ENCODE data around the gene DYSF.
"Not testable (repeated sequence)": the region's sequence is repeated elsewhere in the genome, so short reads cannot be mapped to it uniquely, and the experiment has no call there.

The DYSF gene

GRCh38 chr2:71472019-71472418 is 18.7 kb downstream of the DYSF start:
- no peak for DNase-seq (ENCODE audit: low read depth in 2 of 2)

GRCh38 chr2:71473346-71474031 is 20.1 kb downstream of the DYSF start:
- DNase-seq (ENCODE audit: low read depth in 2 of 2): no peak

- no peak for DNase-seq (ENCODE audit: low read depth in 2 of 2)
These were observed 20.9 kb downstream of the DYSF start for GRCh38 chr2:71474116-71474743.

GRCh38 chr2:71474744-71475397 is 21.5 kb downstream of the DYSF start:
- DNase-seq (ENCODE audit: low read depth in 2 of 2): no peak

GRCh38 chr2:71476495-71476894 is 23.1 kb downstream of the DYSF start:
- DNase-seq (ENCODE audit: low read depth in 2 of 2): no peak

- no peak for DNase-seq (ENCODE audit: low read depth in 2 of 2)
These were observed 23.9 kb downstream of the DYSF start for GRCh38 chr2:71477231-71477691.

- no peak for DNase-seq (ENCODE audit: low read depth in 2 of 2)
These were observed 25.4 kb downstream of the DYSF start for GRCh38 chr2:71478806-71479205.

GRCh38 chr2:71479261-71479660 is 25.9 kb downstream of the DYSF start:
- DNase-seq (ENCODE audit: low read depth in 2 of 2): no peak

GRCh38 chr2:71481111-71481510 is 27.8 kb downstream of the DYSF start:
- no peak for DNase-seq (ENCODE audit: low read depth in 2 of 2)

GRCh38 chr2:71482055-71482454 is 28.7 kb downstream of the DYSF start:
- no peak for DNase-seq (ENCODE audit: low read depth in 2 of 2)

- DNase-seq (ENCODE audit: low read depth in 2 of 2): no peak
These were observed 29.9 kb downstream of the DYSF start for GRCh38 chr2:71483246-71483645.

- DNase-seq (ENCODE audit: low read depth in 2 of 2): no peak
These were observed 31.0 kb downstream of the DYSF start for GRCh38 chr2:71484354-71484753.

- no peak for DNase-seq (ENCODE audit: low read depth in 2 of 2)
These were observed 33.7 kb downstream of the DYSF start for GRCh38 chr2:71486881-71487640.

GRCh38 chr2:71491551-71491950 is 38.2 kb downstream of the DYSF start:
- DNase-seq (ENCODE audit: low read depth in 2 of 2): not testable (repeated sequence)

GRCh38 chr2:71492112-71492511 is 38.8 kb downstream of the DYSF start:
- DNase-seq (ENCODE audit: low read depth in 2 of 2): no peak

GRCh38 chr2:71494091-71494490 is 40.7 kb downstream of the DYSF start:
- no peak for DNase-seq (ENCODE audit: low read depth in 2 of 2)

- no peak for DNase-seq (ENCODE audit: low read depth in 2 of 2)
These were observed 41.3 kb downstream of the DYSF start for GRCh38 chr2:71494523-71495155.

- DNase-seq (ENCODE audit: low read depth in 2 of 2): no peak
These were observed 42.9 kb downstream of the DYSF start for GRCh38 chr2:71496156-71496770.

GRCh38 chr2:71498261-71498701 is 44.9 kb downstream of the DYSF start:
- DNase-seq (ENCODE audit: low read depth in 2 of 2): no peak

GRCh38 chr2:71499691-71500090 is 46.3 kb downstream of the DYSF start:
- no peak for DNase-seq (ENCODE audit: low read depth in 2 of 2)

GRCh38 chr2:71500426-71501079 is 47.2 kb downstream of the DYSF start:
- no peak for DNase-seq (ENCODE audit: low read depth in 2 of 2)

All from stimulated activated CD4-positive, alpha-beta T cell treated with anti-CD3 and anti-CD28 coated beads, Interleukin-4, amount 100 ng/mL, for 48 hours (primary cell).